Endothelial cell of umbilical vein (primary cell): ENCODE measurements around the gene NKD1. TPM values are rescaled to one million over a fixed set of nuclear protein-coding genes. Genes with fewer than 3 reads are reported as not detected.

ENCODE experiments used
- BruUV-seq: library from RNA; stranded (reverse); fragments of 400-500 nt; replicated peaks from 2 replicates; lab custom pipeline; 2021; lab: Mats Ljungman, UMichigan
- CTCF ChIA-PET: fragments of 300-600, 350-600 bp; sonication (Branson Sonifier 250); formaldehyde crosslinking; loops from one replicate; lab custom pipeline; 2021; ENCODE audit warnings: antibody characterized with exemption, inconsistent platforms; lab: Charles Lee
- POLR2A ChIA-PET: fragments of 300-600, 350-600 bp; sonication (Branson Sonifier 250); formaldehyde crosslinking; loops from one replicate; lab custom pipeline; 2021; ENCODE audit warnings: antibody characterized with exemption, inconsistent platforms; lab: Charles Lee
- DNase-seq: peaks from one replicate; pipeline ENCODE4 v3.0.0-alpha.2; 2011; ENCODE audit warnings: low read depth, low spot score
- FAIRE-seq: peaks from 2 replicates; lab custom pipeline; 2011; peaks lifted over from hg19 to GRCh38; lab: Jason Lieb, UNC
- H2AFZ ChIP-seq: 2 replicates; pipeline ENCODE4 v1.6.0; 2012; ENCODE audit warnings: low read depth, low read length, control low read depth, inconsistent platforms
- H3K27ac ChIP-seq: 2 replicates; pipeline ENCODE4 v1.5.1; 2011; ENCODE audit warnings: low read depth, mild to moderate bottlenecking, control low read depth, low read length, moderate library complexity; ENCODE audit not compliant: insufficient read depth
- H3K27me3 ChIP-seq, 2 experiments: 2 replicates each; pipeline versions ENCODE4 v1.6.0 to v1.6.1; 2011; ENCODE audit warnings: low read length in 2 of 2, mixed read lengths in 1 of 2; ENCODE audit not compliant: control insufficient read depth in 2 of 2, insufficient read depth in 2 of 2
- H3K36me3 ChIP-seq, 2 experiments: 2 replicates in 1 of 2; 3 replicates in 1 of 2; pipeline ENCODE4 v1.5.1; 2011; ENCODE audit warnings: low read length in 2 of 2, mild to moderate bottlenecking in 1 of 2, moderate library complexity in 1 of 2; ENCODE audit not compliant: control insufficient read depth in 2 of 2, insufficient read depth in 2 of 2; ENCODE audit errors: extremely low read depth in 1 of 2
- H3K4me1 ChIP-seq: 3 replicates; pipeline ENCODE4 v1.5.1; 2011; ENCODE audit warnings: mild to moderate bottlenecking, low read length; ENCODE audit not compliant: control insufficient read depth, insufficient read depth; ENCODE audit errors: extremely low read depth
- H3K4me2 ChIP-seq: 2 replicates; pipeline ENCODE4 v1.6.1; 2011; ENCODE audit warnings: low read length, control low read depth, mixed read lengths; ENCODE audit not compliant: insufficient read depth
- H3K4me3 ChIP-seq, 3 experiments: fragments of 200-600 bp in 1 of 3; sonication (generic), shearing (Covaris generic) in 1 of 3; replicated peaks in 1 of 3; 2 replicates each; pipeline ENCODE4 v1.5.1; 2011 to 2016; ENCODE audit warnings: control low read depth in 3 of 3, low read length in 3 of 3, mild to moderate bottlenecking in 2 of 3, inconsistent platforms in 1 of 3, low read depth in 1 of 3, moderate library complexity in 1 of 3; ENCODE audit not compliant: insufficient read depth in 1 of 3
- H3K79me2 ChIP-seq: 2 replicates; pipeline ENCODE4 v1.6.0; 2012; ENCODE audit warnings: low read length, inconsistent platforms; ENCODE audit not compliant: control insufficient read depth, insufficient read depth
- H3K9ac ChIP-seq: replicated peaks from 2 replicates; pipeline ENCODE3; 2011; ENCODE audit warnings: low read length, control low read depth; ENCODE audit not compliant: insufficient read depth; ENCODE audit errors: extremely low read depth
- H3K9me1 ChIP-seq: replicated peaks from 3 replicates; pipeline ENCODE4 v1.6.0; 2011; ENCODE audit warnings: mild to moderate bottlenecking, low read length; ENCODE audit not compliant: control insufficient read depth, insufficient read depth; ENCODE audit errors: extremely low read depth
- H3K9me3 ChIP-seq: replicated peaks from 2 replicates; pipeline ENCODE4 v1.5.1; 2012; ENCODE audit warnings: low read length, inconsistent platforms; ENCODE audit not compliant: control insufficient read depth, insufficient read depth
- H4K20me1 ChIP-seq: replicated peaks from 2 replicates; pipeline ENCODE3; 2011; ENCODE audit warnings: mild to moderate bottlenecking, low read length; ENCODE audit not compliant: control insufficient read depth, insufficient read depth; ENCODE audit errors: extremely low read depth
- EZH2 ChIP-seq: IDR thresholded peaks from 2 replicates; pipeline ENCODE4 v1.6.1; 2012; ENCODE audit warnings: borderline replicate concordance, low read depth, mild to moderate bottlenecking, moderate library complexity, low read length, inconsistent platforms; ENCODE audit not compliant: severe bottlenecking
- FOS ChIP-seq: IDR thresholded peaks from 2 replicates; pipeline ENCODE4 v1.6.1; 2011; ENCODE audit warnings: mild to moderate bottlenecking, low read length, moderate library complexity, borderline replicate concordance; ENCODE audit not compliant: insufficient read depth
- GATA2 ChIP-seq: IDR thresholded peaks from 2 replicates; pipeline ENCODE4 v1.7.0; 2011; ENCODE audit warnings: low read depth, mild to moderate bottlenecking, moderate library complexity, mixed read lengths, low read length; ENCODE audit not compliant: insufficient read length, insufficient read depth
- JUN ChIP-seq: IDR thresholded peaks from 2 replicates; pipeline ENCODE4 v1.6.1; 2011; ENCODE audit warnings: borderline replicate concordance, low read depth; ENCODE audit not compliant: insufficient read length, insufficient read depth
- MYC ChIP-seq: IDR thresholded peaks from one replicate; pipeline ENCODE4 v1.6.1; 2011; ENCODE audit warnings: mild to moderate bottlenecking, low read depth, low read length
- POLR2A ChIP-seq: IDR thresholded peaks from 2 replicates; pipeline ENCODE4 v1.6.1; 2012; ENCODE audit warnings: low read depth, mild to moderate bottlenecking, control low read depth, low read length
- POLR2AphosphoS5 ChIP-seq: IDR thresholded peaks from 2 replicates; pipeline ENCODE4 v1.6.1; 2012; ENCODE audit warnings: low read depth, mild to moderate bottlenecking, control low read depth, low read length, moderate library complexity; ENCODE audit not compliant: insufficient read depth
- dilution Hi-C: fragments of 300-500 bp; cut with MboI; formaldehyde crosslinking; loops from one replicate; pipeline ENCODE4 v1.15.0; 2019; ENCODE audit warnings: low sequenced_read_pairs; ENCODE audit not compliant: extremely low pct_ligation_motif_present
- intact Hi-C: fragments of 100-400 bp; cut with micrococcal nuclease; formaldehyde crosslinking; loops from one replicate; pipeline ENCODE4 v1.10.0; 2022
- polyA plus RNA-seq, 4 experiments: library from polyadenylated mRNA; depleted of rRNA in 3 of 4; stranded (reverse) in 3 of 4; unstranded in 1 of 4; fragments of >200 nt; gene quantifications; 2 replicates each; pipeline versions ENCODE4 v1.2.1 to v1.2.3, GENCODE V29; 2011 to 2012; ENCODE audit warnings: missing spikeins in 1 of 4
- total RNA-seq: library from RNA; stranded (reverse); gene quantifications from 2 replicates; pipeline ENCODE4 v1.2.3, GENCODE V29; 2021
- TF ChIP-seq, protein P1 (sequence below), 2 donors: IDR thresholded peaks; 1 replicate in 1 of 2; 2 replicates in 1 of 2; pipeline ENCODE4 v1.5.1; 2011; ENCODE audit warnings: low read length in 2 of 2, mild to moderate bottlenecking in 2 of 2, moderate library complexity in 2 of 2, control low read depth in 1 of 2, inconsistent platforms in 1 of 2, low read depth in 1 of 2; ENCODE audit not compliant: insufficient read depth in 1 of 2; ENCODE audit errors: extremely low read depth in 1 of 2
- TF ChIP-seq, protein P2 (sequence below): IDR thresholded peaks from 2 replicates; pipeline ENCODE4 v1.6.1; 2011; ENCODE audit not compliant: insufficient read depth, insufficient read length

The NKD1 gene
- total and polyA plus RNA-seq, 2 donors (not counting 3 experiments of a cell fraction or from before 2014, with no cell fraction given): not detected

DNA sequence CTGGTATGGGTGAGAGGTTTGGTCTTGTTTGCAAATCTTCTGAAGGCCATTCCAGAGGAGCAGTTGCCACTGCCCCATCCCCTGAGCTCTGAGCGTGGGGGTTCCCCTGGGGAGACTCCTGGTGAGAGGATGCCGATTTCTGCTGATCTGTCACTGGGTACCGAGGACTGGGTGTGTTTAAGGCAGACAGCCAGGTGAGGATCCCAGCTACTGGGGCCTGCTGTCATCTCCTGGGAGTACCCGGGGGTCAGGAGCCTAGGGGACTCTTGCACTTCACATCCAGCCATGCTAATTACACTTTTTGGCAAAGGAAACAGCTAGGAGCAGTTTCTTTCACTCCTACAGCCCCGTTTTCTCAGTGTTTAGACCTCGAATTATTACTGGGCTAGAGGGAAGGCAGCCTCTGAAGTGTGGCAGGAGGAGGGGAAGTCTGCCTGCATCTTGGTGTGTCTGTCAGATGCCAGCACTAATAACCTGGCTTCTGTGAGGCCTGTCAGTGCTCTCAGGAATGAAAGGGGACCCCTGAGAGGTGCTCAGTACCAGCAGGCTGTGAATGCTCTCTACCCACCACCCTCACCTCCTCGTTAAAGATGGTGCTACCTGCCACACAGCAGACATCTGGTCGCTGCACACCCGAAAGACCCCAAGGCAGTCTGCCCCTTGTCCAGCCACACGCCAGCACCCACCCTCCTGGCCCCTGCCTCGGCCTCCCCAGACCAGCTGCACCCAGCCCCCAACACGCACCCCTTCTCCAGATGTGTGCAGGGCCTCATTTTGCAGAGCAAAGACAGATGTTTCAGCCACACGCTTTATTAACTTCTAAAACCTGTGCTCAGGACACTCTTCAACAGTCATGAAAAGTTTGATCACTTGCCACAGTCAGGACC, 89.8 kb downstream of the NKD1 start:
- no peak for DNase-seq
- intact Hi-C loops: no loop called here
- no peaks in the 10 kb centered on the region for H3K36me3 ChIP-seq
- FAIRE-seq: no peak
- CTCF ChIA-PET: no interaction called here
- dilution Hi-C loops: no loop called here
- H3K27me3 ChIP-seq: no peaks in the 10 kb centered on the region
- H3K27ac ChIP-seq: no peak overlapping the region
- no peak overlapping the region for H3K4me3 ChIP-seq
- H3K4me2 ChIP-seq: no peak overlapping the region
- no TSS peak for BruUV-seq
- no peaks in the 10 kb centered on the region for H3K4me1 ChIP-seq
- POLR2A ChIA-PET: no interaction called here
- no peak for TF ChIP-seq FOS
- TF ChIP-seq EZH2: no peak
- no peak for TF ChIP-seq GATA2
- TF ChIP-seq, protein P1, sequence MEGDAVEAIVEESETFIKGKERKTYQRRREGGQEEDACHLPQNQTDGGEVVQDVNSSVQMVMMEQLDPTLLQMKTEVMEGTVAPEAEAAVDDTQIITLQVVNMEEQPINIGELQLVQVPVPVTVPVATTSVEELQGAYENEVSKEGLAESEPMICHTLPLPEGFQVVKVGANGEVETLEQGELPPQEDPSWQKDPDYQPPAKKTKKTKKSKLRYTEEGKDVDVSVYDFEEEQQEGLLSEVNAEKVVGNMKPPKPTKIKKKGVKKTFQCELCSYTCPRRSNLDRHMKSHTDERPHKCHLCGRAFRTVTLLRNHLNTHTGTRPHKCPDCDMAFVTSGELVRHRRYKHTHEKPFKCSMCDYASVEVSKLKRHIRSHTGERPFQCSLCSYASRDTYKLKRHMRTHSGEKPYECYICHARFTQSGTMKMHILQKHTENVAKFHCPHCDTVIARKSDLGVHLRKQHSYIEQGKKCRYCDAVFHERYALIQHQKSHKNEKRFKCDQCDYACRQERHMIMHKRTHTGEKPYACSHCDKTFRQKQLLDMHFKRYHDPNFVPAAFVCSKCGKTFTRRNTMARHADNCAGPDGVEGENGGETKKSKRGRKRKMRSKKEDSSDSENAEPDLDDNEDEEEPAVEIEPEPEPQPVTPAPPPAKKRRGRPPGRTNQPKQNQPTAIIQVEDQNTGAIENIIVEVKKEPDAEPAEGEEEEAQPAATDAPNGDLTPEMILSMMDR (IDR thresholded peaks at IDR 0.05; ENCODE audit: extremely low read depth in 1 of 2, insufficient read depth in 1 of 2, low read depth in 1 of 2, low read length in 2 of 2): no peak
- no peak for TF ChIP-seq POLR2AphosphoS5
- TF ChIP-seq, protein P2, sequence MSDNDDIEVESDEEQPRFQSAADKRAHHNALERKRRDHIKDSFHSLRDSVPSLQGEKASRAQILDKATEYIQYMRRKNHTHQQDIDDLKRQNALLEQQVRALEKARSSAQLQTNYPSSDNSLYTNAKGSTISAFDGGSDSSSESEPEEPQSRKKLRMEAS: no peak
- TF ChIP-seq MYC: no peak
- TF ChIP-seq POLR2A: no peak
- no peak for TF ChIP-seq JUN
- no peaks in the 10 kb centered on the region for H4K20me1 ChIP-seq
- H3K9ac ChIP-seq: no peak overlapping the region
- H3K9me1 ChIP-seq: no peaks in the 10 kb centered on the region
- H2AFZ ChIP-seq: no peak overlapping the region
- H3K9me3 ChIP-seq: no peaks in the 10 kb centered on the region
- H3K79me2 ChIP-seq: no peaks in the 10 kb centered on the region
